OCI-LY7 (cell line): Measurements from ENCODE around the gene CENPA. TPM values are rescaled to one million over a fixed set of nuclear protein-coding genes. Genes with fewer than 3 reads are reported as not detected.

Experiments
- BruUV-seq: library from RNA; stranded (reverse); fragments of 400-500 nt; replicated peaks from 2 replicates; lab custom pipeline; 2021; lab: Mats Ljungman, UMichigan
- CTCF ChIA-PET: fragments of 300-600 bp; sonication (Branson Sonifier 250); formaldehyde crosslinking; loops from one replicate; lab custom pipeline; 2022; ENCODE audit warnings: antibody characterized with exemption; ENCODE audit not compliant: unreplicated experiment; lab: Charles Lee
- POLR2A ChIA-PET: fragments of 300-600 bp; sonication (Branson Sonifier 250); formaldehyde crosslinking; loops from one replicate; lab custom pipeline; 2022; ENCODE audit warnings: antibody characterized with exemption; lab: Charles Lee
- DNase-seq: peaks from one replicate; pipeline ENCODE4 v3.0.0-alpha.2; 2015; ENCODE audit warnings: low spot score
- H2AFZ ChIP-seq: fragments of 200-600 bp; sonication (generic), shearing (Covaris generic); 2 replicates; pipeline ENCODE4 v1.6.1; 2014; ENCODE audit warnings: mild to moderate bottlenecking, antibody characterized with exemption, low read length, moderate library complexity
- H3K27ac ChIP-seq: fragments of 200-600 bp; sonication (generic); 2 replicates; pipeline ENCODE4 v1.5.1; 2014; ENCODE audit warnings: mixed run types, low read depth, mild to moderate bottlenecking, moderate library complexity, low read length, inconsistent platforms; ENCODE audit not compliant: poor library complexity, severe bottlenecking
- H3K36me3 ChIP-seq: fragments of 200-600 bp; sonication (generic); 2 replicates; pipeline ENCODE4 v1.6.1; 2014; ENCODE audit warnings: mild to moderate bottlenecking, antibody characterized with exemption, low read length, moderate library complexity, mixed read lengths; ENCODE audit not compliant: insufficient read depth
- H3K4me1 ChIP-seq: fragments of 200-600 bp; sonication (generic); 2 replicates; pipeline ENCODE4 v1.5.1; 2014; ENCODE audit warnings: mild to moderate bottlenecking, low read length; ENCODE audit not compliant: insufficient read depth, poor library complexity, severe bottlenecking
- H3K4me2 ChIP-seq: fragments of 200-600 bp; sonication (generic); 2 replicates; pipeline ENCODE4 v1.6.1; 2014; ENCODE audit warnings: mild to moderate bottlenecking, low read length
- H3K4me3 ChIP-seq: fragments of 200-600 bp; sonication (generic); 2 replicates; pipeline ENCODE4 v1.5.1; 2014; ENCODE audit warnings: mild to moderate bottlenecking, low read depth, low read length; ENCODE audit not compliant: poor library complexity, severe bottlenecking
- H3K79me2 ChIP-seq: fragments of 200-600 bp; sonication (generic); 2 replicates; pipeline ENCODE4 v1.6.1; 2016; ENCODE audit warnings: low read depth, mild to moderate bottlenecking, low read length, moderate library complexity, mixed read lengths; ENCODE audit not compliant: insufficient read depth
- H3K9me2 ChIP-seq: fragments of 200-600 bp; sonication (generic); 2 replicates; pipeline ENCODE4 v1.6.1; 2016; ENCODE audit warnings: mild to moderate bottlenecking, low read length, mixed read lengths; ENCODE audit not compliant: insufficient read depth
- H3K9me3 ChIP-seq: fragments of 200-600 bp; sonication (generic); 2 replicates; pipeline ENCODE4 v1.6.1; 2014; ENCODE audit warnings: mild to moderate bottlenecking, mixed run types, low read length, mixed read lengths
- H4K20me1 ChIP-seq: fragments of 200-600 bp; sonication (generic); 2 replicates; pipeline ENCODE4 v1.6.1; 2014; ENCODE audit warnings: mild to moderate bottlenecking, antibody characterized with exemption, low read length, moderate library complexity, mixed read lengths; ENCODE audit not compliant: insufficient read depth
- CTCF ChIP-seq: fragments of 200-600 bp; sonication (generic); conservative IDR thresholded peaks from 2 replicates; pipeline ENCODE4 v1.5.1; 2014; ENCODE audit warnings: mild to moderate bottlenecking, antibody characterized with exemption, low read length, moderate library complexity, mixed read lengths
- EZH2phosphoT487 ChIP-seq: fragments of 200-600 bp; sonication (generic); IDR thresholded peaks from 2 replicates; pipeline ENCODE4 v1.6.1; 2018; ENCODE audit warnings: low read depth, borderline replicate concordance, mild to moderate bottlenecking, mixed run types, antibody characterized with exemption, low read length, moderate library complexity, mixed read lengths
- intact Hi-C: fragments of 100-400 bp; cut with micrococcal nuclease; formaldehyde crosslinking; loops from one replicate; pipeline ENCODE4 v1.10.0; 2022; ENCODE audit not compliant: unreplicated experiment
- total RNA-seq, 2 experiments: library from RNA; depleted of rRNA in 1 of 2; stranded (reverse); fragments of >200 nt in 1 of 2; shearing (Covaris generic) in 1 of 2; gene quantifications; 2 replicates each; pipeline ENCODE4 v1.2.3, GENCODE V29; 2014 to 2022

CENPA gene
- total RNA-seq, 2 experiments from 2014 or later, result 48.2 to 63.6 TPM

DNA sequence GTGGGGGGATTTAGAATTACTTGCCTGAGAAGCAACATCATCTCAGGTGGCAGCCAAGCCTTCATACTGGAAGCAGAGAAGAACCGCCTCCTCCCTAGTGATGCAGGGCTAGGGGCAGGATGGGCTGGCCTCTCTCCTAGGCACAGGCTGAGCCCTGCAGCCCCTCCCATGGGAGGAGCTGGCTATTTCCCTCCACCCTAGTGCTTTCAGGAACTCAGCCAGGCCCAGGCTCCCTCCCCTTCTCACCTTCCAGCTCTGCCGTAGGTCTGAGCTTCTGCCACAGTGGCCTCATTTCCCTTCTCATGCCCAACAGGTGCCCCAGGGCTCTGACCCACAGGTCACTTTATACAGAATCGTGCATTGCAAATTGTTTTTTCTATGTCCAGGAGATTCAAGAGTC lies 31.0 kb downstream of the CENPA start:
- no peak overlapping the region for H2AFZ ChIP-seq
- DNase-seq, result no peak
- H3K4me3 ChIP-seq, result no peak overlapping the region
- H3K9me2 ChIP-seq, result no peaks in the 10 kb centered on the region
- ChIA-PET POLR2A (no interaction called here), CTCF (no interaction called here)
- no peak overlapping the region for H3K27ac ChIP-seq
- H3K36me3 ChIP-seq, result no peaks in the 10 kb centered on the region
- H3K4me1 ChIP-seq, result no peaks in the 10 kb centered on the region
- no peaks in the 10 kb centered on the region for H3K79me2 ChIP-seq
- no TSS peak for BruUV-seq
- no peaks in the 10 kb centered on the region for H4K20me1 ChIP-seq
- no peaks in the 10 kb centered on the region for H3K9me3 ChIP-seq
- intact Hi-C loops, result no loop called here
- TF ChIP-seq EZH2phosphoT487 (no peak), CTCF (no peak)
- H3K4me2 ChIP-seq, result no peak overlapping the region

DNA sequence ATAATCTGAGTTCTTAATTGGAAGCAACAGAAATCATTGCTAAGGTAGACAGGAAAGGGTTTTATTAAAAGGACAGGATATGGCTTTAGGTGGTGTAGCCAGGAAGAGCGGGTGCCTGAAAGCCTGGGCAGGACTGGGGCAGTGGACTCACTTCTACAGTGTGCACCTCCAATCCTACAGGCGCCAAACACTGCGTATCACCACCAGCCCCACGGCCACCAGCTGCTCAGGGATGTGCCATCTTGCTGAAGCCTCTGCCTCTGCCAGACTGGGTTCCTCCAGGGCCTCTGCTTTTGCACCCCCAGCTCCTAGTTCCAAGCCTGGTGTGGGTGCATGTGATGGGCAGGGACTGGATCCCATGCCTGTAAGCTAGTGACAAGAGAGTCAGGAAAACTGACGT lies 32.4 kb downstream of the CENPA start:
- intact Hi-C loops, result no loop called here
- no peaks in the 10 kb centered on the region for H3K36me3 ChIP-seq

GRCh38 chr2:26818972-26819371 lies 33.1 kb downstream of the CENPA start:
- H3K4me2 ChIP-seq, result no peak overlapping the region
- no peaks in the 10 kb centered on the region for H4K20me1 ChIP-seq
- H3K9me2 ChIP-seq, result no peaks in the 10 kb centered on the region
- no peaks in the 10 kb centered on the region for H3K36me3 ChIP-seq
- TF ChIP-seq CTCF (no peak), EZH2phosphoT487 (no peak)
- no peak for DNase-seq
- intact Hi-C loops, result no loop called here
- H3K79me2 ChIP-seq, result no peaks in the 10 kb centered on the region
- H2AFZ ChIP-seq, result no peak overlapping the region
- ChIA-PET POLR2A (no interaction called here), CTCF (no interaction called here)
- H3K27ac ChIP-seq, result no peak overlapping the region
- no peaks in the 10 kb centered on the region for H3K4me1 ChIP-seq
- no peak overlapping the region for H3K4me3 ChIP-seq
- BruUV-seq, result no TSS peak
- no peaks in the 10 kb centered on the region for H3K9me3 ChIP-seq

More for the DNA sequence above, 32.4 kb downstream of the CENPA start:
- Histone ChIP-seq H2AFZ (no peak overlapping the region), H3K79me2 (no peaks in the 10 kb centered on the region), H3K9me2 (no peaks in the 10 kb centered on the region), H3K9me3 (no peaks in the 10 kb centered on the region), H4K20me1 (no peaks in the 10 kb centered on the region), H3K4me3 (no peak overlapping the region), H3K4me1 (no peaks in the 10 kb centered on the region), H3K27ac (no peak overlapping the region), H3K4me2 (no peak overlapping the region)
- DNase-seq, result no peak
- TF ChIP-seq CTCF, result no peak
- TF ChIP-seq EZH2phosphoT487, result no peak
- POLR2A ChIA-PET, result no interaction called here
- no TSS peak for BruUV-seq
- CTCF ChIA-PET, result no interaction called here
